Central memory CD8-positive, alpha-beta T cell (primary cell): ENCODE data around the gene OAT.

ENCODE experiments used
- ATAC-seq: fragments of 150-1000 bp; cut with Tn5 transposase; replicated peaks from 2 replicates; pipeline ENCODE4 v1.10.0; 2022; ENCODE audit warnings: mild to moderate bottlenecking, moderate FRiP score, moderate number of reproducible peaks; ENCODE audit not compliant: poor library complexity, severe bottlenecking; ENCODE audit errors: extremely low read depth
- DNase-seq, 2 donors: peaks; one replicate each; pipeline ENCODE4 v3.0.0; 2021; ENCODE audit warnings: low spot score in 2 of 2
- H3K27ac Mint-ChIP-seq: one replicate; pipeline ENCODE4 v1.8.0; 2022; ENCODE audit warnings: low read depth, mild to moderate bottlenecking, moderate library complexity, mixed read lengths
- H3K27me3 Mint-ChIP-seq: one replicate; pipeline ENCODE4 v1.8.0; 2022; ENCODE audit warnings: mixed read lengths
- H3K36me3 Mint-ChIP-seq: one replicate; pipeline ENCODE4 v1.8.0; 2022; ENCODE audit warnings: mild to moderate bottlenecking, moderate library complexity, mixed read lengths; ENCODE audit not compliant: insufficient read depth
- H3K4me1 Mint-ChIP-seq: one replicate; pipeline ENCODE4 v1.8.0; 2022; ENCODE audit warnings: mixed read lengths
- H3K4me3 Mint-ChIP-seq: one replicate; pipeline ENCODE4 v1.8.0; 2022; ENCODE audit warnings: mild to moderate bottlenecking, moderate library complexity, mixed read lengths
- H3K9me3 Mint-ChIP-seq: one replicate; pipeline ENCODE4 v1.8.0; 2022; ENCODE audit warnings: mixed read lengths

Gene OAT

GRCh38 chr10:124367414-124367813 lies 51.3 kb downstream of the OAT start:
- no peak overlapping the region for H3K27ac Mint-ChIP-seq

GRCh38 chr10:124366825-124367224 lies 51.9 kb downstream of the OAT start:
- no peak for DNase-seq
- Mint-ChIP-seq H3K27me3 (peaks cover 58% of the 10 kb centered on the region), H3K9me3 (no peaks in the 10 kb centered on the region), H3K36me3 (peaks cover 4% of the 10 kb centered on the region), H3K4me3 (no peak overlapping the region), H3K4me1 (no peaks in the 10 kb centered on the region), H3K27ac (no peak overlapping the region)
- no peak for ATAC-seq

More at GRCh38 chr10:124367414-124367813, 51.3 kb downstream of the OAT start:
- no peak for DNase-seq
- H3K27me3 Mint-ChIP-seq = peaks cover 53% of the 10 kb centered on the region
- no peaks in the 10 kb centered on the region for H3K9me3 Mint-ChIP-seq
- peaks cover 4% of the 10 kb centered on the region for H3K36me3 Mint-ChIP-seq
- H3K4me3 Mint-ChIP-seq = no peak overlapping the region
- no peak for ATAC-seq
- no peaks in the 10 kb centered on the region for H3K4me1 Mint-ChIP-seq

GRCh38 chr10:124366343-124366742 lies 52.4 kb downstream of the OAT start:
- peaks cover 4% of the 10 kb centered on the region for H3K36me3 Mint-ChIP-seq

GRCh38 chr10:124364674-124365073 lies 54.0 kb downstream of the OAT start:
- H3K4me3 Mint-ChIP-seq = no peak overlapping the region
- no peak overlapping the region for H3K27ac Mint-ChIP-seq
- H3K36me3 Mint-ChIP-seq = peaks cover 4% of the 10 kb centered on the region
- ATAC-seq = no peak
- no peaks in the 10 kb centered on the region for H3K4me1 Mint-ChIP-seq
- no peak for DNase-seq
- H3K27me3 Mint-ChIP-seq = peaks cover 36% of the 10 kb centered on the region
- H3K9me3 Mint-ChIP-seq = no peaks in the 10 kb centered on the region

More at GRCh38 chr10:124366343-124366742, 52.4 kb downstream of the OAT start:
- DNase-seq (no peak), ATAC-seq (no peak)
- H3K4me1 Mint-ChIP-seq = no peaks in the 10 kb centered on the region
- H3K27ac Mint-ChIP-seq = no peak overlapping the region
- H3K4me3 Mint-ChIP-seq = no peak overlapping the region
- H3K27me3 Mint-ChIP-seq = peaks cover 53% of the 10 kb centered on the region
- no peaks in the 10 kb centered on the region for H3K9me3 Mint-ChIP-seq

GRCh38 chr10:124362568-124362967 lies 56.2 kb downstream of the OAT start:
- H3K36me3 Mint-ChIP-seq = peaks cover 3% of the 10 kb centered on the region
- no peaks in the 10 kb centered on the region for H3K9me3 Mint-ChIP-seq
- DNase-seq (no peak), ATAC-seq (no peak)
- H3K27ac Mint-ChIP-seq = no peak overlapping the region
- H3K4me1 Mint-ChIP-seq = no peaks in the 10 kb centered on the region
- peaks cover 38% of the 10 kb centered on the region for H3K27me3 Mint-ChIP-seq
- H3K4me3 Mint-ChIP-seq = no peak overlapping the region

GRCh38 chr10:124359336-124359832 lies 59.3 kb downstream of the OAT start:
- no peaks in the 10 kb centered on the region for H3K9me3 Mint-ChIP-seq
- no peak overlapping the region for H3K27ac Mint-ChIP-seq
- H3K36me3 Mint-ChIP-seq = peaks cover 4% of the 10 kb centered on the region
- ATAC-seq (no peak), DNase-seq (no peak)
- no peak overlapping the region for H3K4me3 Mint-ChIP-seq
- H3K4me1 Mint-ChIP-seq = peaks cover 7% of the 10 kb centered on the region
- peaks cover 31% of the 10 kb centered on the region for H3K27me3 Mint-ChIP-seq

GRCh38 chr10:124357561-124357885 lies 61.2 kb downstream of the OAT start:
- Mint-ChIP-seq H3K4me1 (peaks cover 7% of the 10 kb centered on the region), H3K36me3 (peaks cover 3% of the 10 kb centered on the region), H3K27me3 (peaks cover 38% of the 10 kb centered on the region), H3K27ac (no peak overlapping the region), H3K9me3 (no peaks in the 10 kb centered on the region), H3K4me3 (no peak overlapping the region)
- no peak for DNase-seq
- no peak for ATAC-seq

- peaks cover 7% of the 10 kb centered on the region for H3K4me1 Mint-ChIP-seq
- DNase-seq (no peak), ATAC-seq (no peak)
- peaks cover 4% of the 10 kb centered on the region for H3K36me3 Mint-ChIP-seq
- no peak overlapping the region for H3K27ac Mint-ChIP-seq
- peaks cover 33% of the 10 kb centered on the region for H3K27me3 Mint-ChIP-seq
- H3K9me3 Mint-ChIP-seq = no peaks in the 10 kb centered on the region
- no peak overlapping the region for H3K4me3 Mint-ChIP-seq
These were observed 61.8 kb downstream of the OAT start for GRCh38 chr10:124356701-124357560.

- ATAC-seq (no peak), DNase-seq (no peak)
- peaks cover 7% of the 10 kb centered on the region for H3K36me3 Mint-ChIP-seq
- H3K4me3 Mint-ChIP-seq = peak overlapping the region; percentile 78
- H3K27ac Mint-ChIP-seq = no peak overlapping the region
- peaks cover 7% of the 10 kb centered on the region for H3K4me1 Mint-ChIP-seq
- no peaks in the 10 kb centered on the region for H3K9me3 Mint-ChIP-seq
- peaks cover 37% of the 10 kb centered on the region for H3K27me3 Mint-ChIP-seq
These were observed 64.0 kb downstream of the OAT start for GRCh38 chr10:124354411-124355382.

- Mint-ChIP-seq H3K4me3 (peak overlapping the region; percentile 78), H3K36me3 (peaks cover 7% of the 10 kb centered on the region), H3K27ac (no peak overlapping the region), H3K27me3 (peaks cover 41% of the 10 kb centered on the region), H3K4me1 (peaks cover 7% of the 10 kb centered on the region), H3K9me3 (no peaks in the 10 kb centered on the region)
- DNase-seq = no peak
- ATAC-seq = no peak
These were observed 64.8 kb downstream of the OAT start for GRCh38 chr10:124353896-124354295.

GRCh38 chr10:124353091-124353815 lies 65.5 kb downstream of the OAT start:
- ATAC-seq = no peak
- no peak overlapping the region for H3K4me3 Mint-ChIP-seq
- DNase-seq = no peak
- H3K4me1 Mint-ChIP-seq = peaks cover 7% of the 10 kb centered on the region
- H3K36me3 Mint-ChIP-seq = peaks cover 7% of the 10 kb centered on the region
- no peaks in the 10 kb centered on the region for H3K9me3 Mint-ChIP-seq
- no peak overlapping the region for H3K27ac Mint-ChIP-seq
- H3K27me3 Mint-ChIP-seq = peaks cover 40% of the 10 kb centered on the region
